GM23248 (cell line): ENCODE results near the gene THADA.

ENCODE experiments used
- EZH2 ChIP-seq: fragments of 200-600 bp; sonication (generic); IDR thresholded peaks from 2 replicates; pipeline ENCODE4 v1.6.1; 2018; ENCODE audit warnings: antibody characterized with exemption, mild to moderate bottlenecking; ENCODE audit not compliant: insufficient read depth, poor library complexity, severe bottlenecking
- EZH2phosphoT487 ChIP-seq: fragments of 200-600 bp; sonication (generic); IDR thresholded peaks from 2 replicates; pipeline ENCODE4 v1.6.1; 2018; ENCODE audit warnings: antibody characterized with exemption, moderate library complexity, mild to moderate bottlenecking, low read depth; ENCODE audit not compliant: insufficient read depth

DNA sequence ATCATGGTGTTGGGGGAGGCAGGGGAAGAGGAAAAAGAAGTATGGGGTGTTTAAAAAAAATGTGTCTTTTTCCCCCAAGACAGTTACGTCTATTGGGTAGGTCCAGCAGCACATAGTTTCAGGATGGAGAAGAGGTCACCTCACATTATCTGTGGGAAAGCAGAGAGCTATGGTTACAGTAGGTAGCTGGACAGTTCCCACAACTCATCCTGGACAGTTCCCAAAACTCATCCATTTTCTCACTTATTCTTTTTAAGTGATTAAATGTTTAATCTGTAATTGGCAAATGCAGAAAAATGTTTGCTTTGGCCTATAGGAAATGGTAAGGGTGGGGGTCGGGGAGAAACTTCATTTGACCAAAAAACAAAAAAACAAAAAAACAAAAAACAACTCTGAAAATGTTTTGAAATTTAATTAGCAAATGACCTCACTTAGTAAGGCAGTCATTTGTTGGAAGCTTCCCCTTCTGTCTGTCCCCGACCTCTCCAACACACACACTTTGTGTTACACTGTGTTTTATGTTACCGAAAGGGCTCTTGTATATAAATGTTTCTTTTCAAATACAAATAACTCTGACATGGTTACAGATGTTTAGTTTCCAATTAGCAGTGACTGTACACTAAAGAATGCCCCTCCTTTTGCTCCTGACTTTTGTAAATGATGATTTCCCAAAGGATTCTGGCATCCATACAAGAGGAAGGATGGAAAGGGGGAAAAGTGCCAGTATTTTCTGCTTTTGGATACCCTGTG is 196.1 kb downstream of the THADA start:
- TF ChIP-seq EZH2 (no peak), EZH2phosphoT487 (no peak)
